GM12878 (cell line): ENCODE results near the gene REEP2.

Experiments
- CREM ChIP-seq: IDR thresholded peaks from 2 replicates; pipeline ENCODE4 v1.6.1; 2014; ENCODE audit warnings: antibody characterized with exemption, low read depth
- CTCF ChIP-seq, 3 experiments: IDR thresholded peaks in 2 of 3; conservative IDR thresholded peaks in 1 of 3; 2 replicates each; pipeline ENCODE4 v1.5.1; 2011; ENCODE audit warnings: low read depth in 3 of 3, low read length in 3 of 3, mild to moderate bottlenecking in 3 of 3, control low read depth in 2 of 3, moderate library complexity in 2 of 3, inconsistent platforms in 1 of 3, mixed read lengths in 1 of 3; ENCODE audit not compliant: control insufficient read depth in 2 of 3, insufficient read depth in 1 of 3; ENCODE audit errors: extremely low read depth in 1 of 3
- EZH2 ChIP-seq: IDR thresholded peaks from 2 replicates; pipeline ENCODE4 v1.6.1; 2012; ENCODE audit warnings: low read depth, mild to moderate bottlenecking, control low read depth, inconsistent platforms, low read length, borderline replicate concordance; ENCODE audit not compliant: control insufficient read depth
- HCFC1 ChIP-seq: fragments of 150-350 bp; IDR thresholded peaks from 2 replicates; pipeline ENCODE4 v1.6.1; 2014; ENCODE audit warnings: low read length
- HDGF ChIP-seq: fragments of 450-650 bp; IDR thresholded peaks from 2 replicates; pipeline ENCODE4 v1.6.1; 2016; ENCODE audit warnings: antibody characterized with exemption
- POLR2A ChIP-seq: IDR thresholded peaks from 2 replicates; pipeline ENCODE4 v1.6.1; 2011; ENCODE audit warnings: low read depth, mild to moderate bottlenecking, low read length
- RB1 ChIP-seq: fragments of 450-650 bp; formaldehyde crosslinking; IDR thresholded peaks from 2 replicates; pipeline ENCODE4 v1.6.1; 2017; ENCODE audit warnings: mild to moderate bottlenecking, borderline replicate concordance
- REST ChIP-seq: IDR thresholded peaks from 2 replicates; pipeline ENCODE4 v1.6.1; 2012; ENCODE audit warnings: mild to moderate bottlenecking, low read depth, low read length
- RFX5 ChIP-seq: IDR thresholded peaks from 2 replicates; pipeline ENCODE4 v1.6.1; 2011; ENCODE audit warnings: low read depth, low read length, improper control_type of control experiment
- SIN3A ChIP-seq: IDR thresholded peaks from 2 replicates; pipeline ENCODE4 v1.6.1; 2012; ENCODE audit warnings: low read depth, low read length, improper control_type of control experiment
- SUZ12 ChIP-seq: fragments of 200-600 bp; sonication (generic); IDR thresholded peaks from one replicate; pipeline ENCODE4 v1.6.1; 2018; ENCODE audit warnings: antibody characterized with exemption, mild to moderate bottlenecking; ENCODE audit not compliant: unreplicated experiment
- TAF1 ChIP-seq: IDR thresholded peaks from 2 replicates; pipeline ENCODE4 v1.6.1; 2011; ENCODE audit warnings: mild to moderate bottlenecking, low read depth, low read length, borderline replicate concordance
- ZNF274 ChIP-seq: IDR thresholded peaks from one replicate; pipeline ENCODE4 v1.8.0; 2011; ENCODE audit not compliant: insufficient read length, insufficient read depth

GRCh38 chr5:138488481-138488945 lies 49.7 kb downstream of the REEP2 start:
- TF ChIP-seq POLR2A: no peak
- TF ChIP-seq TAF1: no peak
- TF ChIP-seq CREM: no peak
- TF ChIP-seq REST: no peak
- no peak for TF ChIP-seq SIN3A
- TF ChIP-seq RB1: no peak
- no peak for TF ChIP-seq CTCF (IDR thresholded peaks at IDR 0.05 in 2 of 3, conservative IDR thresholded peaks at IDR 0.05 in 1 of 3; ENCODE audit: control insufficient read depth in 2 of 3, extremely low read depth in 1 of 3, insufficient read depth in 1 of 3, low read depth in 3 of 3, low read length in 3 of 3)
- no peak for TF ChIP-seq RFX5
- TF ChIP-seq HCFC1: no peak
- TF ChIP-seq EZH2: no peak
- TF ChIP-seq SUZ12: no peak
- TF ChIP-seq HDGF: no peak
- TF ChIP-seq ZNF274: no peak
